Heart left ventricle (tissue), 13 donors: Measurements from ENCODE around the gene TMEM267.

Experiments used
- CTCF ChIP-seq, 12 donors: fragments of 200-600 bp; sonication (generic) in 4 of 12; IDR thresholded peaks; one replicate each; pipeline versions ENCODE4 v1.5.0 to v1.8.0; 2018 to 2022; ENCODE audit warnings: antibody characterized with exemption in 12 of 12, mild to moderate bottlenecking in 5 of 12
- POLR2A ChIP-seq, 2 donors: fragments of 450-650 bp; IDR thresholded peaks; one replicate each; pipeline ENCODE4 v1.6.1; 2017; ENCODE audit warnings: antibody characterized with exemption in 2 of 2, mild to moderate bottlenecking in 2 of 2, moderate library complexity in 2 of 2
- donor health status: ischemic (EF 13 %, LVEDD 7.1; RV severe dilation, severe dysfunction).
- donor health status: DM: no; HTN: yes; CAD: no.
- donor health status: DM: no; HTN: no; CAD: no.
- donor health status: ischemic (EF 25% LVEDD 6.9; RV normal size, moderate dysfunction).
- donor health status: ischemic (EF 25% LVEDD 5.7; RV mildly dilated, moderate dysfunction).
- donor health status: ischemic (EF 35%, LVEDD 5.7; RV mildly dilated, moderate dysfunction).
- donor health status: nonischemic (EF 11% LVEDD 7.7; RV severe dilation, severe dysfunction).
- donor health status: DM: yes; HTN: yes; CAD: no.
- donor health status: PGD.
- donor health status: ischemic (EF 29% LVEDD 5.4; RV normal size, mild dysfunction).
- donor health status: nonischemic (EF 23%, LVEDD 6.1; RV moderate dilation, normal function).

GRCh38 chr5:43461066-43461465 is 22.6 kb downstream of the TMEM267 start:
- TF ChIP-seq CTCF (IDR thresholded peaks at IDR 0.05) (no peak), POLR2A (IDR thresholded peaks at IDR 0.05) (no peak)
